Measurements from ENCODE around the gene ABCC8.

Gene ABCC8

DNA sequence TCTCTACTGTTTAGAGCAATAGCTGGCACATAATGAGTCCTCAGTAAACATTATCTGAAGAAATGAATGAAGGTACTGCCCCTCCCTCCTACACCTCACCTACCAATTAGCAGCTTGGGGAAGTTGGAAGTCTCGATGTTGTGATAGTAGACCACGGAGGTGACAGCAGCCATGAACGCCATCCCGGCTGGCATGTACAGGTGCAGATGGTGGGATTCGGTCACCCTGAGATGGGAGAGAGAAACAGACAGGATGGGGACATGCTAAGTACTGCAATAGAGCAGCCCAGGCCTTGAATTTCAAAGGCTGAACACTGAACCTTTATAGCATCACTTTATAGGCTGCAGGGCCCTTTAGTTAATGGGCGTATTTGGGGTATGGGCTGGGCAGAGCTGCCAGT lies 6.6 kb downstream of the ABCC8 start:
- no peak for DNase-seq

- DNase-seq = no peak
Measured at GRCh38 chr11:17468122-17468521, 8.5 kb downstream of the ABCC8 start.

GRCh38 chr11:17463546-17464174 lies 13.0 kb downstream of the ABCC8 start:
- no peak for DNase-seq

- no peak for DNase-seq
Measured at GRCh38 chr11:17462940-17463339, 13.7 kb downstream of the ABCC8 start.

- no peak for DNase-seq
Measured at GRCh38 chr11:17460406-17460805, 16.2 kb downstream of the ABCC8 start.

DNA sequence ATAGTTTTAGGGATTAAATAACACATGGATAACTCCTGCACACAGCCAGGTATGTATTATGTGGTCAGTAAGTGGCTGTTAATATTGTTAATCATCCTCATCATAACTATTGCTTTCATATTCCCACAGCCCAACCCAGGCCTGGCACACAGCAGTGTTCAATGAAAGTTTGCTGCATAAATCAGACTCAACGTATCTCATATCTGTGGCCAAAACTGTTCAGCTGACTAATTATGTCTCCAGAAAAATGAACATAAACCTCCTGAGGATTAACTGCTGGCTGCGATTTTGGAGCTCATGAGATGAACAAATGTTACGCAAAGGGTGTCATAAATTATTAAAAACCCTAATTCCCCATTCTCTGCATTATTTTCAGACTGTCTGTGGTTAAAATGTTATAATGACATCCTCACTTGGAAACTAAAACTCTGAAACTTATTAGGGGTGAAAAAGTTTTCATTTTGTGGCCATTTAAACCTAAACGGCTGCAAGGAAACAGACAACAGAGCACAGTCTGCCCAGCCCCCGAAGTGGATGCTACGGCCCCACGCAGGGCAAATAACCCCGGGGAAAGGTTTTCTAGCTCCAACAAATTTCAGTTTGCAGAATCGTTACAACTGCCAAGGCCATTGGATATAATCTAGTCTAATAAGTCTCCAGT lies 17.3 kb downstream of the ABCC8 start:
- DNase-seq = no peak

DNA sequence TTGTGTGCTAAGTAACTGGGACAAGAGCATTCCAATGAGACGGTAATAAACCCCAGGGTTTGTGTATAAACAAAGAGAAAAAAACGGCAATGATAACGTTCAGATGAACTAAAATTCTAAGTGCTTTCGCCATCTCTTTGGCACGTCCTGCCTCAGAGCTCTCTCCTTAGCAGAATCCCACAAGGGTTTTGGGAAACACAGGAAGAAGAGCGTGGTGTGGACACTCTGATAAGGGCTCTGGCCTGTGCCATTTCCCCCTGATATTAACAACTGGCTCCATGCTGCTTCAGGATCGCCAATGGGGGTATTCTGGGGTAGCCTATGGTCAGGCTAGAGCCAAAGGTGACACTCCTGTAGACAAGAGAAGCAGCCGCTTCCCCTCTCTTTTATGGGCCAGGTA lies 18.4 kb downstream of the ABCC8 start:
- DNase-seq = no peak

DNA sequence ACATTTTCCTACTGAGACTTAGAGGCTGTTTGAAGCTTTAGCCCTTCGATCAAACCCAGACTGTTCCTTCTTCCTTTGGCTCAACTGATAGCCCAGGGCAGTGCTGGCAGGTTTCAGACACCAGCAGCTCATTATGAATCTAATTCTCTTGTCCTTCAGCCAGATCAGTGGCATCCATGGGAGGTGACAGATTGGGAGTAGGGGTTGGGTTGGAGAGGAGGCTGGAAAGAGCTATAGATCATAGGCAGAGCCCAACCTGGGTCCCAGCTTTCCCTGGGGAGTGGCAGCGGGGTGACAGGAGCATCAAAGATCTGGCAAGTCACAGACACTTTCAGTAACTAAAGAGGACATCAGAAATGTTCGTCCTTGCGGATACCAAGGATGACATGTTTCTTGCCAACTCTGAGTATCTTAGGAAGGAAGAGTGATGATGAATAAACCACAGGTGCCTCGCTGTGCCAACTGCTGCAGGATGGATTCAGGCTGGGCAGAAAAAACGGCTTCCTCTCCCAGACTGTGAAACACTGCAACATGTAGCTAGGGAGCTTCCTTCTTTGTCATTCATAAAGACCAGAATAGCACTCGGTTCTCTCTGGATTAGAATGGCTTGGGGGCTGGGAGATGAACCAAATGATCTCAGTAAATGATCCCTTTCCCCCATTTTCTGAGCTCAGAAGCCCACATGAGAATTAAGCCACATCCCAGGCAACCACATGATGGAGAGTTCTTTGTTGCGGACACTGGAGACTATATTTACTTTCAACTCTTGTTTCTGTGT lies 19.1 kb downstream of the ABCC8 start:
- no peak for DNase-seq

GRCh38 chr11:17452668-17453067 lies 24.0 kb downstream of the ABCC8 start:
- no peak for DNase-seq

DNA sequence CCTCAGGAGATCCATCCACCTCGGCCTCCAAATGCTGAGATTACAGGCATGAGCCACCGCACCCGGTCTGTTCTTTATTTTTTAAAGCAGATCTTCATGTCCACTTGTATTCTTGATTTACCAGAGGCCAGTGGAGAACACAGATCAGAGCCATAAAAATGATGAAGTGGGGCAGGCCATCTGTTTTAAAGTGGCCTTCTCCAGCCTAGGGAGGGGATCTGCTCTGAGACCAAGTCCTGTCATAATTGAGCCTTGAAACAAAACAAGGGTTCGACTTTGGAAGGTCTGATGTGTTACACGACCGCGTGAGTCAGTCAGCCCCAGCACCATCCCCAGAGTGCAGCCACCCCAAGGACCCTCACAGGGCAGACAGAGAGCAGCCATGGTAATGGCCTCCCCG lies 27.5 kb downstream of the ABCC8 start:
- no peak for DNase-seq

GRCh38 chr11:17446482-17446881 lies 30.2 kb downstream of the ABCC8 start:
- no peak for DNase-seq

- no peak for DNase-seq
Measured at GRCh38 chr11:17445240-17445795, 31.3 kb downstream of the ABCC8 start.

DNA sequence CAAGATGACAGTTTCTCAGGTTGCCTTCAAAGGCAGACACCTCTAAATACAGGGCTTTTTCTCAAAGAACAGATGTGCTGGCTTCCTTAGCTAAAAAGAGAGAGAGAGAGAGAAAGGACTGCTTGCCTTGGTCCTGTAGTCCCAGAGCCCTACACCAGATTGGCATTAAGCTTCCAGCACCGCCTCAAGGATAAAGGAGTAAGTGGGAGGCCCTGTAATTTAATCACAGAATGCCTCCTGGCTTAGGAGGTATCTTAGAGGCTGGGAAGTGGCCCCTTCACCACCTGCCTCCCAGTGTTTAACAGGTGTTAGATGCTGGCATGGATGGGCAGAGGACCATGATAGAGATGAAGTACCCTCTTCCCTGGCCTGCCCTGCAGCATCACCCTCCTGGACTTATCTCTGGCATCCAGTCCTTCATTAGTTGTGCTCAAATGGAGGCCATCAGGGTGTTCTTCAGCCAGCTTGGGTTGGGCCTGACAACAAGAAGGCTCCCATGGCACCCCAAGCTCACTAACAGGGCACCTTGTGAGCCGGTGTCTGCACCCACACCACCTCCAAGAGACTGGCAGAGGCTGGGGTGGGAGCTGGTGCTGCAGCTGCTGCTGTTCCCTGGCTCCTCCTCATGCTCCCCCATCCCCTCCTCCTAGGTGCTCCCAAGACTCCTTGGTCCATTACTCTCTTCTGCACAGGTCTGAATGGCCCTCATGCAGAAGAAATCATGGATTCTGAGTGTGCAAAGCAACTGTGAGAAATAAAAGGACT lies 32.5 kb downstream of the ABCC8 start:
- DNase-seq = no peak

DNA sequence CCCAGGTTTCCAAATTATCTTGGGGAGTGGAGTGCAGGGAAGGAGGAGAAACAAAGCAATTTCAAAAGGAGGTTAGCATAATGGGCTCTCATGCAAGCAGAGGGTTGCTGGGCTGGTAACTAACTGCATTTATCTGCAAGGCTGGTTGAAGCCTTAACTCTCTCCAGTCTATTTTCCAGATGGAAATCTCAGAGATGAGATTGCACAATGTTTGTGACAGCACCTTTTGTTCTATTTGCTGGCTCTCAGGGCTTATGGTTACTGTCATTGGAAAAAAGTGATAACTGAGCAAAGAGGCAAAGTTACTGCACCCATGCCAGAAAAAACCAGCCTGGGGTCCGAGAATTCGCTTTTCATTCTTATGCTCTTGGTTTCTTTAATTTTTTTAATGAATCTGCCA lies 33.2 kb downstream of the ABCC8 start:
- DNase-seq = no peak

DNA sequence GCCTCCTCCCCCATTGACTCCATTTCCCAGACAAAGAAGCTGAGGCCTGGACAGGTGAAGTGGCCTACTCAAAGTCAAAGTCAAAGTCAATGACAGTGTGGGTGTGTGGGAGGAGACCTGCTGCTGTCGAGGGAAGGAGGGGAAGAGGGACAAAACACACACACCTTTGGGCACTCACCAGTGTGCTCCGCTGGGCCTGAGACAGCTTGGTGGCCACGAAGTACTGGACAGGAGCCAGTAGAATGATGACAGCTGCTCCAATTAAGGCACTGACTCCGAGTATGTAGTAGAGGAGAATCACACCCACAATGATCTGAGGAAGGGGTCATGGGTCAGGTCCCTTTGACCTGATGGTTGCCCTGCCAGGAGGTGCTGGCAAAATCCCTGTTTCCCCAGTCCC lies 33.6 kb downstream of the ABCC8 start:
- DNase-seq = no peak

- DNase-seq = no peak
Measured at GRCh38 chr11:17439316-17439782, 37.3 kb downstream of the ABCC8 start.

GRCh38 chr11:17437366-17437765 lies 39.3 kb downstream of the ABCC8 start:
- no peak for DNase-seq

DNA sequence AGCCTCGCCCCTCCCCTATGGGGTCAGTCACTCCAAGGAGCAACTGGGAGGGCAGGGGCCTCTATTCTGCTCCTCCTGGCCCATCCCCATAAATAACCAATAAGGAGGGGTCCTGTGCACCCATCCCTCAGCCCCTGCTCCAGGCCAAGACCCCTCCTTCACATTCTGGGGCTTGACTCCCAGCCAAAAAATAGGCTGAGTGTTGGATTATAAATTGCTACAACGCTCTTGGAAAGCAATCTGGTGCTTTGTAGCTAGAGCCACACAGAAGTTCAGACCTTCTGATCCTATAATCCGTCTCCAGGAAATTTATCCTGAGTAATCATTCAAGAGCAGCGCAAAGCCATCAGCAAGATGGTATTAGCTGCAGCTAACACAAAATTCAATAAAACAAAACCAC lies 42.5 kb downstream of the ABCC8 start:
- DNase-seq = no peak

GRCh38 chr11:17432002-17432401 lies 44.6 kb downstream of the ABCC8 start:
- no peak for DNase-seq

DNA sequence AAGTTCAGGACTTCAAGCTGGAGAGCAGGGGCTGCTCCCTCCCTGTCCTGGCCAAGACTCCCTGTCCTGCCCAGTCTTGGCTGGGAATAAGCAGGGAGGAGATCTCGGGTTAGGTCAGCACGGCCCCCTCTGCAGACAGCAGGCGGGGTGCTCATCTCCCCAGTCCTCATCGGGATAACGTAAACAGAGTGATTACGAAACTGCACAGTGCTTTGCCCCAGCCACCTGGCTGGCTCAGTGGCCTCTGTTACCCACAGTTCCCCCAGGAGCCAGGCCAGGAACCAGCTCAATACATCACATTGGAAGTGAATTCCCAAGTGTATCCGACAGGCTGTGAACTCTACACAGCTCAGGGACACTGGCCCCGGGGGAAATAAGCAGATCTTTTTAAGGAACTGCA lies 45.5 kb downstream of the ABCC8 start:
- no peak for DNase-seq

DNA sequence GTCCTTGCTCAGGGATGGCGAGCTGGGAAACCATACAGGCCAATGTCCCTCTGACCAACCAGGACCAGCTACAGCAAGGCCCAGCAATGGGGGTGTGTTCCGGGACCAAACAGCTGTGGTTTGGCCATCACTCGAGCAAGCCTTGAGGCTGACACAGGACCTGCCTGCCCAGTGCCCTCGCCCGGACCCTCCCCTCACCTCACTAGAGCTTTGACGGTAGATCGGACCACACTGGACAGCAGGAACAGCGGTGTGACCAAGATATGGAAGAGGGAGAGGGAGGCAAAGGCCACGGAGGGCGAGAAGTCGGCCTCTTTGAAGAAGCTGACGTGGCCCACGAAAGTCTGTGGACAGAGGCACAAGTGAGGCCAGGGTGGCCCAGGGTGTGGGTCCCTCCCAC lies 46.0 kb downstream of the ABCC8 start:
- DNase-seq = no peak

DNA sequence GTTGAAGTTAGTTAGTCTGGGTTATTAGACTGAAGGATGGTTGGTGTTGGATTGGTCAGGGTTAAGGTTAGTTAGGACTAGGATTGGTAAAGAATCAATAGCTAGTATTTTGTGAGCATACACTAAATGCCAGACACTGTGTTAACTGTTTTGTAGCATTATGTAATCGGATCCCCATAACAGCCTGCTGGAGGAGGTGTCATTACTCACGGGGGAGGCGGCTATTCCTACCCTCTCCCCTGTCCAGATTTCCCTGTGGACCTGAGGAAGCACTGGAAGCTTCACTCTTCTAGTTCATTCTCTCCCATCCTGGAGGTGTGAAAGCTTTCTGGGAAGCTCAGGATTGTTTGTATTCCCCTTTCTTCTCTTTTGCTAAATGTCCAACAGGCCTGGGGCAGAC lies 47.7 kb downstream of the ABCC8 start:
- DNase-seq = no peak

DNA sequence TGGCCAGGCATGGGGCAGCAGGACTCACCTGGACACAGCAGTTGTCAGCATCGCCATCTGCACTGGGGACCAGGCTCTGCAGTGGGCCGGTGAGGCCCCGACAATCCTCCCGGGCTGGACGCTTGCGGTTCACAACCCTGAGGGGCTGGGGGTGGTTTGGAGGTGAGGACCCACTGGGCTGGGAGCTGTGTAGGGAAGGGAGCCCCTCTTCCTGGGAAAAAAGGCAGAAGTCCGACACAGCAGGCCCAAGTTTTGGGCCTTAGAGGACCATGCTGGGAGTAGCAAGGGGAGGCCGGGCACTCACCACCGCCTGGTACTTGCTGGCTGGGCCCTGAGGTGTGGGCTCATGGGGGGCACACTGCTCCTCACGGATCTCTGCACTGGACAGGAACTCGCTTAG lies 48.4 kb downstream of the ABCC8 start:
- DNase-seq = no peak
